Right lobe of liver (tissue), 4 donors: ENCODE results near the gene C2CD2L.

Experiments used
- CTCF ChIP-seq, 4 donors: fragments of 200-600 bp in 3 of 4; fragments of 450-650 bp in 1 of 4; IDR thresholded peaks; one replicate each; pipeline versions ENCODE4 v1.5.1 to v1.8.0; 2016 to 2022; ENCODE audit warnings: antibody characterized with exemption in 4 of 4, mild to moderate bottlenecking in 2 of 4
- POLR2A ChIP-seq: fragments of 450-650 bp; IDR thresholded peaks from one replicate; pipeline ENCODE4 v1.6.1; 2017; ENCODE audit warnings: antibody characterized with exemption, mild to moderate bottlenecking
- donor health status: DM: no; HTN: no; CAD: no.
- donor health status: DM: no; HTN: no; CAD: no.
- donor health status: DM: no; HTN: yes; CAD: no.

- TF ChIP-seq CTCF (IDR thresholded peaks at IDR 0.05) (no peak), POLR2A (no peak)
Measured at GRCh38 chr11:119107538-119108145, 498 bp downstream of the C2CD2L start.
